MG63 (cell line): Measurements from ENCODE around the gene AP2S1. TPM values are rescaled to one million over a fixed set of nuclear protein-coding genes. Genes with fewer than 3 reads are reported as not detected.
"Not testable (repeated sequence)": the region's sequence is repeated elsewhere in the genome, so short reads cannot be mapped to it uniquely, and the experiment has no call there.

Experiments used
- DNase-seq: peaks from one replicate; pipeline ENCODE4 v3.0.0-alpha.2; 2020
- H3K27me3 ChIP-seq: fragments of 250-450 bp; sonication (Bioruptor Pico); 2 replicates; pipeline ENCODE4 v1.5.1; 2020; ENCODE audit warnings: mild to moderate bottlenecking, moderate library complexity
- H3K36me3 ChIP-seq: fragments of 250-450 bp; sonication (Bioruptor Pico); 2 replicates; pipeline ENCODE4 v1.5.1; 2020; ENCODE audit warnings: mild to moderate bottlenecking, moderate library complexity
- H3K4me3 ChIP-seq: fragments of 250-450 bp; sonication (Bioruptor Pico); 2 replicates; pipeline ENCODE4 v1.5.1; 2020; ENCODE audit warnings: mild to moderate bottlenecking, moderate library complexity
- H3K9me3 ChIP-seq: fragments of 250-450 bp; sonication (Bioruptor Pico); 2 replicates; pipeline ENCODE4 v1.5.1; 2020; ENCODE audit warnings: mild to moderate bottlenecking, moderate library complexity
- total RNA-seq: library from RNA; depleted of rRNA; stranded (reverse); fragments of >200 nt; shearing (Covaris generic); gene quantifications from 2 replicates; pipeline ENCODE4 v1.2.3, GENCODE V29; 2014; ENCODE audit warnings: low replicate concordance

The AP2S1 gene
- total RNA-seq, 1 experiment from 2014 or later: 390 TPM

DNA sequence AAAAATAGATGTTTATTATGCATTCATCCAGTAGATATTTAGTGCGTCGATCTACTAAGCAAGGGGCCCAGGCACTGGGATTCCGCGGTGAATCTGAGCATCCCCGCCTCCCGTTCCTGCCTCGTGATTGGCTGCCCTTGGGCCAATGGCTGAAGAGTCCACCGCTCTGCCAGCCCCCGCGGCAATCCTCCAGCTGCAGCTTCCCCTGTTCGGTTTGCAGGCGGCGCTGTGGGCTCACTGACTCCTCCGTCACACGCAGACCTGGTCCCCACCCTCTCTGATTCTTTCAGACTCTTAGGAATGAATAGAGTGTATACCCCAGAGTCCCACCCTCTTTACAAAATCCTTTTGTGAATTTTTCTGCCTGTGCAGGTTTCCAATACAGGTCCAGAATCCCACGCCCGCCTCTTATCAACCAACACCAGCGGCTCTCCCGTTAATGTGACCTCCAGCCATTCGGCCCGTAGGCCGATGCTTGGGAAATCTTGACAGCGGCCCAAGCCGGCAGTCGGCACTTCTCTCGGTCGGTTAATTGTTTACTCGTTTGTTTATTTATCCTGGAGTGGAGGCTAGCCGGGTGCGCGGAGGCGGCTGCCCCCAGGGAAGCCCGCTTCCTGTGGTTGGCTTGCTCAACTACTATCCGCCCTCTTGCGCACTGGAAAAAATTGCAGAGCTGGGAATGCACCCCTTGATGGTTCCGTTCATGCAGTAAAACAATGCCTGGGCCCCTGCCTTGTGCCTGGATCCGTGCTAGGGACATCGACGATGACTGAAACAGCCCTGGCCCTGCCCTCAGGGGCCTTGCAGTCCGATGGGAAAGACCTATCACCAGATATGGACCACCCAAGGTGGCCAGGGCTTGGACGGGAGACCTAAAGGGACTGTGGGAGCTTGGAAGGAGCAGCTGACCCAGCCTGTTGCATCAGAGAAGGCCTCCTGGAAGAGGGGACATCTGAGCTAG is 5.7 kb upstream of the AP2S1 start:
- Histone ChIP-seq H3K4me3 (peak overlapping the region; percentile 22), H3K36me3 (no peaks in the 10 kb centered on the region), H3K27me3 (no peaks in the 10 kb centered on the region), H3K9me3 (no peaks in the 10 kb centered on the region)
- DNase-seq: peak; percentile 99

DNA sequence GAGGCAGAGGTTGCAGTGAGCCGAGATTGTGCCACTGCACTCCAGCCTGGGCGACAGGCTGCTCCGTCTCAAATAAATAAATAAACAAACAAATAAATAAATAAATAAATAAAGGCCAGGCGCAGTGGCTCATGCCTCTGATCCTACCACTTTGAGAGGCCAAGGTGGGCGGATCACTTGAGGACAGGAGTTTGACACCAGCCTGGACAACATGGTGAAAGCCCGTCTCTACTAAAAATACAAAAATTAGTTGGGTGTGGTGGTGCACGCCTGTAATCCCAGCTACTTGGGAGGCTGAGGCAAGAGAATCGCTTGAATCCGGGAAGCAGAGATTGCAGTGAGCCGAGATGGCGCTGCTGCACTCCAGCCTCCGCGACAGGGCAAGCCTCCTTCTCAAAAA is 4.1 kb upstream of the AP2S1 start:
- not testable (repeated sequence) for H3K4me3 ChIP-seq, DNase-seq, H3K9me3 ChIP-seq, H3K27me3 ChIP-seq, H3K36me3 ChIP-seq

DNA sequence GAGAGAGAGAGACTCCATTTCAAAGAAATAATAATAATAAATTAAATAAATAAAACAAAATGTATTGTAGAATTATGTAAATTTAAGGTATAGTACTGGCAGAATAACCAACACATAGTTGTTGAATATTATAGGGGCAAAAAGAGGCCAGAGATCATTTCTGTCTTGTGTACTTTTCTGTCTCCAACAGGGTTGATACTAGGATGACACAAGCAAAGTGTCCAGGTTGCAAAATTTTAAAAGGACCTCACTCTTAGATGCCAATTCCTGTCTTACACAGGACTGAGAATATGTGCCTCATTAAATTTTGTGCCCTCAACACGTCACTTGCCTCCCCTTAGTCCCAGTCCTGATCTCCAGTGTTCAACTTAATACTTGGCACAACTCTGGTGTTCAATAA is 2.2 kb upstream of the AP2S1 start:
- Histone ChIP-seq H3K36me3 (peaks cover 8% of the 10 kb centered on the region), H3K9me3 (no peaks in the 10 kb centered on the region), H3K4me3 (no peak overlapping the region), H3K27me3 (no peaks in the 10 kb centered on the region)
- DNase-seq: no peak

DNA sequence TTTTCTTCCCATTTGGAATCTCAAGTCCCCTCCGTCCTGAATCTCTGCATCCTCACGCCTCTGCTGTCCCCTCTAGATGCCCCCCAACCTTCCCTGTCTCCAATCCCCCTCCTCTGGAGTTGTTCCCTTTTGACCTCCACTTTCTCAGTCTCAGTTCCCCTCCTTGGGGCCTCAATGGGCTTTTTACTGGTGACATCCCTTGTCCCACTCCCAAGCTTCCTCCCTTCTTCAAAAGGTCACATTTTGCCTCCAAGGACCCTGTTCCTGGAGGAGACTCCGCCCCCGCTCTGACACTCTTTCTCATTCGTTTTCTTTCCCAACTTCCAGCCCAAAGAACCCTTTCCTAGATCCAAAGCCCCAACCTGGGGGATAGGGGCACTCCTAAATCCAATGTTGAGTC is 1.0 kb downstream of the AP2S1 start:
- no peaks in the 10 kb centered on the region for H3K9me3 ChIP-seq
- H3K4me3 ChIP-seq: peak overlapping the region; percentile 93
- DNase-seq: peak; percentile 13
- H3K27me3 ChIP-seq: no peaks in the 10 kb centered on the region
- peaks cover 36% of the 10 kb centered on the region for H3K36me3 ChIP-seq

DNA sequence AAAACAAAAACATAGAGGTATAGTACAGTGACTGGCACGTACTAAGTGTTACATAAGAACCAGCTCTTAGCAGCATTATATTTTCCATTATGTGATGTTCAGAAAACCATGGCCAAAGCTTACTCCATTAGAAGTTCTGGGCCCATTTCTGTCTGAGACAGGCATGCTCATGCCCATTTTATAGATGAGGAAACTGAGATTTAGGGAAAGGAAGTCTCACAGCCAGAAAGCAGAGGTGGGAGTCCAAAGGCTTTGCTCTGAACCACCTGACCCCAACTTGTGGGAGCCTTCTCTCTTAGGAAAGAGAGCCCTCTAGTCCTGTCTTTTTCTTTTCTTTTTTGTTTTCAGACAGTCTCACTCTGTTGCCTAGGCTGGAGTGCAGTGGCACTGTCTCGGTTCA is 2.3 kb downstream of the AP2S1 start:
- Histone ChIP-seq H3K9me3 (no peaks in the 10 kb centered on the region), H3K4me3 (peak overlapping the region; percentile 93; the same call in 1 of the 2 replicates), H3K36me3 (peaks cover 48% of the 10 kb centered on the region), H3K27me3 (no peaks in the 10 kb centered on the region)
- DNase-seq: no peak

DNA sequence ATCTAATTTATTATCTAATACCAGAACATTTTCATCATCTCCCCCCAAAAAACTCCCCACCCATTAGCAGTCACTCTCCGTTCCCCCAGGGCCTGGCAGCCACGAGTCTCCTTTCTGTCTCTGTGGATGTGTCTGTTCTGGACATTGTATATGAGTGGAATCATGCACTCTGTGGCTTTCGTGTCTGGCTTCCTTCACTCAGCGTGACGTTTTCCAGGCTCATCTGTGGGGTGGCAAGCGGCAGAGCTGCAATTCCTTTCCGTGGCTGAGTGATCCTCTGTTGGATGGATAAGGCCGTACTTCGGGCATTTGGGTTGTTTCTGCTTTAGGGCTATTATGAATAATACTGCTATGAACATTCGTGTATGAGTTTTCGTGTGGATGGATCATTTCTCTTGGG is 3.1 kb downstream of the AP2S1 start:
- DNase-seq: no peak
- no peaks in the 10 kb centered on the region for H3K9me3 ChIP-seq
- H3K27me3 ChIP-seq: no peaks in the 10 kb centered on the region
- peaks cover 55% of the 10 kb centered on the region for H3K36me3 ChIP-seq
- H3K4me3 ChIP-seq: no peak overlapping the region

DNA sequence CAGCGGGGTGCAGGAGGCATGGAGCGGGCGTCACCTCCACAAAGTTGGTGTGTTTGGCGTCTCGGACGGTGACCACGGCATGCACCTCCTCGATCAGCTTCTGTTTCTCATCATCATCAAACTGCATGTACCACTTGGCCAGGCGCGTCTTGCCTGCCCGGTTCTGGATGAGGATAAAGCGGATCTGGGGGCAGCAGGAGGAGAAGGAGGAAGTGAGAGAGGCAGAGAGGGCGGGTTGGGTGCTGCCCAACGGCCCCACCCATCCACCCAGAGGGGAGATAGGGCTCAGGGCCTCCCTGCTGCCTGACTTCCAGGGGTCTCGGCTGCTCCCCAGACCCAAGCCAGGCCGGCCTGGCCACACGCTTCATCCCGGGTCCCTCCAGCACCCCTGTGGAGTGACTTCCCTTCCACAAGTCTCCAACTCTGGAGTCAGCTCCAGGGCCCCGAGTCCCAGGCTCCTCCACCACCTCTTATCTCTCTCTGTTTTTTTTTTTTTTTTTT is 4.6 kb downstream of the AP2S1 start:
- Histone ChIP-seq H3K36me3 (peaks cover 70% of the 10 kb centered on the region), H3K9me3 (no peaks in the 10 kb centered on the region), H3K27me3 (no peaks in the 10 kb centered on the region), H3K4me3 (no peak overlapping the region)
- no peak for DNase-seq

DNA sequence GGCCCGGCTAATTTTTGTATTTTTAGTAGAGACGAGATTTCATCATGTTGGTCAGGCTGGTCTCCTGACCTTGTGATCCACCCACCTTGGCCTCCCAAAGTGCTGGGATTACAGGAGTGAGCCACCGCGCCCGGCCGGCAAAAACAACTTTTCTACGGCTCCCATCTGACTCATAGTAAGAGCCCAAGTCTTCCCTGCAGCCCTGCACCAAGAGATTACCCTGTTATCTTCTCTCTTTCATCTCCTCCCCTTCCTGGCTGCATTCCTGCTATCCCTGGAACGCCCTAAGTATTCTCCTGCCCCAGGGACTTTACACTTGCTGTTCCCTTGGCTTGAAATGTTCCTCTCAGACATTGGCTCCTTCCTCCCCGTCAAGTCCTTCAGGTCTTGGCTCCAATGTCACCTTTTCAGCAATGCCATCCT is 6.6 kb downstream of the AP2S1 start:
- DNase-seq: no peak
- no peak overlapping the region for H3K4me3 ChIP-seq
- peaks cover 86% of the 10 kb centered on the region for H3K36me3 ChIP-seq
- no peaks in the 10 kb centered on the region for H3K9me3 ChIP-seq
- no peaks in the 10 kb centered on the region for H3K27me3 ChIP-seq

DNA sequence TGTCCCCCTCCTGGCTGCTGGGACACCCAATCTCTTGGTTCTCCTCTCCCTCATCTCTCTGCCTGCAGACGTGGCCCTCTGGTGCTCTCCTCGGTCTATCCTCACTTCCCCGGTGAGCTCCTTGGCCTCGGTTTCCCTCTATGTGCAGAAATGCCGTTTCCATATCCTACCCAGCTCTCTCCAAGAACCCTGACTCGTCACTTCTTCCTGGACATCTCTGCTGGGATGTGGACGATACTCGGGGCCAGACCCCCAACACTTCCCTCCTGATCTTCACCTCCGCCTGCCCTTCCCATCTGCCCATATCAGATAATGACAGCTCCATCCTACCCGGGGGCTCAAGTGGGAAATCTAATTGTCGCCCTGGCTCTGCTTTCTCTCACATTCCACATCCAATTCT is 7.9 kb downstream of the AP2S1 start:
- no peak for DNase-seq
- H3K36me3 ChIP-seq: peaks cover 86% of the 10 kb centered on the region
- H3K9me3 ChIP-seq: no peaks in the 10 kb centered on the region
- no peak overlapping the region for H3K4me3 ChIP-seq
- H3K27me3 ChIP-seq: no peaks in the 10 kb centered on the region

DNA sequence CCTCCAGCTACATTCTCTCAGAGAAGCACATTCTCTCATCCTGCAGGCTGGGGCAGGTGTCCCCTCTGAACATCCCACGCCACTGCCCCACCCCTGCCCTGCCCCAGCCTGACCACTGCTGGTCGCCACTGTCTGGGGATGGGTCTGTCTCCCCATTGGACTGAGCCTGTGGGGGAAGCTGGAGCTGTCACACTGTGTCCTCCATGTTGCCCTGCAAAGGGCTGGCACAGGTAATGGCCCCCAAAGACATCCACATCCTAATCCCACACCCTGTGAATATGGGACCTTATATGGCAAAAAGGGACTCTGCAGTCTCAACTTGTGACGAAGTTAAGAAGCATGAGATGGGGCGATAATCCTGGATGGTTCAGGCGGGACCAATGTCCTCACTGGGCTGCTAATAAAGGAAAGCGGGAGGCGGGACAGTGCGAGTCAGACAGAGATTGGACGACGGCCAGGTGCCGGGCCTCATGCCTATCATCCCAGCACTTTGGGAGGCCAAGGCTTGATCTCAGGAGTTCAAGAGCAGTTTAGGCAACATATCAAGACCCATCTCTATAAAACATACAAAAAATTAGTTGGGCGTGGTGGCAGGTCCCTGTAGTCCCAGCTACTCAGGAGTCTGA is 9.1 kb downstream of the AP2S1 start:
- H3K27me3 ChIP-seq: no peaks in the 10 kb centered on the region
- DNase-seq: peak; percentile 76
- no peak overlapping the region for H3K4me3 ChIP-seq
- H3K9me3 ChIP-seq: no peaks in the 10 kb centered on the region
- peaks cover 86% of the 10 kb centered on the region for H3K36me3 ChIP-seq

DNA sequence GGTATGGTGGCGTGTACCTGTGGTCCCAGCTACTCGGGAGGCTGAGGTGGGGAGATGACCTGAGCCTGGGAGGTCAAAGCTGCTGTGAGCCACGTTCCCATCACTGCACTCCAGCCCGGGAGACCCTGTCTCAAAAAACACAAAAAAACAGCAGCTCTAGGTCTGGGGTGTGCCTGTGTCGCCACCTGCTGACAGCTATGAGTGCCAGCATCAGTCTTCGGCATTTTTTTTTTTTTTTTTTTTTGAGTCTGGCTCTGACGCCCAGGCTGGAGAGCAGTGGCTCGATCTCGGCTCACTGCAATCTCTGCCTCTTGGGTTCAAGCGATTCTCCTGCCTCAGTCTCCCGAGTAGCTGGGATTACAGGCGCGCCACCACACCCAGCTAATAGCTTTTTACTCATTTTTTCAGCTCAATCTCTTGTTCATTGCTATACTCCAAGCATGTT is 10.1 kb downstream of the AP2S1 start:
- peaks cover 91% of the 10 kb centered on the region for H3K36me3 ChIP-seq
- no peaks in the 10 kb centered on the region for H3K9me3 ChIP-seq
- no peaks in the 10 kb centered on the region; the same call in 1 of the 2 replicates for H3K27me3 ChIP-seq
- H3K4me3 ChIP-seq: no peak overlapping the region
- peak; percentile 37 for DNase-seq

DNA sequence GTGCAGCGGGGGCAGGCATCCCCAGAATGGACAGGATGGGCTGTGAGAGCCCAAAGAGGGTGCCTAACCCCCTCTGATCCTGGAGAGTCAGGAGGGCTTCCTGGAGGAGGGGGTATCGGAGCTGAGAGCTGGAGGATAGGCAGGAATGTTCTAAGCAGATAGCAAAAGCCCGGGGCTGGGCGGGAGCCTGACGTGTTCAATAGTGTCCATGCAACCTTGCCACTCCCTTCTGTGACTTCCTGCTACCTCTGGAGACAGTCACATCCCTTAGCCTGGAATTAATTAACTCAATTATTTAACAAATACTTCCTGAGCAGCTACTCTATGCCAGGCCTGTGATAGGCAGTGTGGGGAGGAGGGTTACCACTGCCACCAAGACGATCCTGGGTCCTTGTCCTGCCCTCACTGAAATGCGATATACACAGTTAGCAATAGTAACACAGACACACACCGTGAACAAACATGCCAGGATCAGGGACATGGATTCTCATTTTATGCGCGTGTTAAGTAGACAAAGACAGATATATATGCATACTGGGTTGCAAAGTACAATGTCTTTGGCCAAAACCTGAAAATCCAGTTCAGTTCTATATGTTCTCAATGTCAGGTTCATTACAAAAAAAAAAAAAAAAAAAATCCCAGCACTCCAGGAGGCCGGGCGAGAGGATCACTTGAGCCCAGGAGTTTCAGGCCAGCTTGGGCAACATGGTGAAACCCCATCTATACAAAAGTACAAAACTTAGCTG is 10.7 kb downstream of the AP2S1 start:
- H3K27me3 ChIP-seq: no peaks in the 10 kb centered on the region; the same call in 1 of the 2 replicates
- peaks cover 88% of the 10 kb centered on the region for H3K36me3 ChIP-seq
- no peaks in the 10 kb centered on the region for H3K9me3 ChIP-seq
- H3K4me3 ChIP-seq: no peak overlapping the region
- DNase-seq: no peak

DNA sequence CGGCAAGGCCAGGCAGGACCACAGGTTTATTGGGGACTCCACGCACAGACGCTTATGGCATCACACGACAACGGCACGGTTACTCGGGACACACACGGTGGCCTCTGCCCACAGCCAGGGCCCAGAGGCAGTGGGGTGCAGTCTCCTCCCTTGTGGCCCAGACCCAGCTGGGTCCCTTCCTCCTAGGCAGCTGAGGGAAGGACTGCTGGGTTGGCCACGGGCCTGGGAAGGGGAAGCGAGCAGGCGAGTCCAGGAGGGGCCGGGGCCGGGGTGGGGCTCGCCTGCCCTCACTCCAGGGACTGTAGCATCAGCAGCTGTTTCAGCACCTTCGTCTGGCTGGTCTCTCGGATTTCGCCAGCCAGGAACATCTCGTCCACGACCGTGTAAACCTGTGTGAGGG is 12.5 kb downstream of the AP2S1 start:
- Histone ChIP-seq H3K4me3 (no peak overlapping the region), H3K27me3 (no peaks in the 10 kb centered on the region; the same call in 1 of the 2 replicates), H3K9me3 (no peaks in the 10 kb centered on the region), H3K36me3 (peaks cover 73% of the 10 kb centered on the region)
- no peak for DNase-seq

DNA sequence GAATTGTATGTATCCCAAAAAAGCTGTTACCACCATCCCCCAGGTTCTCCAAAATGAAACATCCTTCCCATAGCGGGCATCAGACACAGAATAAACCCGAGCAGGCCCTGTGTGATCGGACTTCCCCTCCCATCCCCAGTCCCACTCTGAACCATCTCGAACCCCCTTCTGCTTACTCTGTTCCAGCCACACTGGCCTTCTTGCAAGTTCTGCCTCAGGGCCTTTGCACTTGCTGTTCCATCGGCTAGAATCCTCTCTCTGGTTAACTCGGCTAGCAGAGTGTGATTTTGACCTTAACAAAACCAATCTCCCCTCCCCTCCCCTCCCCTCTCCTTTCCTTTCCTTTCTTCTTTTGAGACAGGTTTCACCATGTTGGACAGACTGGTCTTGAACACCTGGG is 15.7 kb downstream of the AP2S1 start:
- peaks cover 45% of the 10 kb centered on the region for H3K36me3 ChIP-seq

DNA sequence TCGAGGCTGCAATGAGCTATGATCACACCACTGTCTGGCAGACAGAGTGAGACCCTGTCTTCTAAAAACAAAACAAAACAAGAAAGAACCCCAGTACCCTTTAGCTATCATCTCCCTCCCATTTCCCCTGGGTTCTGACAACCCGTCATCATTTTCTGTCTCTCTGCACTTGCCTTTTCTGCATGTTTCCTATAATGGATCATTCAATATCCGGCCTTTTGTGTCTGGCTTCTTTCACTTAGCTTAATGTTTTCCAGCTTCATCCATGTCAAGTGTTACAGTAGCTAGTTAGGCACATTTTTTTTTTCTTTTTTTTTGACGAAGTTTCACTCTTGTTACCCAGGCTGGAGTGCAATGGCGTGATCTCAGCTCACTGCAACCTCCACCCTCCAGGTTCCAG is 16.5 kb downstream of the AP2S1 start:
- H3K4me3 ChIP-seq: no peak overlapping the region
- no peak for DNase-seq
- H3K36me3 ChIP-seq: peaks cover 37% of the 10 kb centered on the region
- H3K27me3 ChIP-seq: no peaks in the 10 kb centered on the region; the same call in 1 of the 2 replicates
- no peaks in the 10 kb centered on the region for H3K9me3 ChIP-seq

More for the DNA sequence above, 15.7 kb downstream of the AP2S1 start:
- H3K4me3 ChIP-seq: no peak overlapping the region
- no peak for DNase-seq
- no peaks in the 10 kb centered on the region; the same call in 1 of the 2 replicates for H3K27me3 ChIP-seq
- no peaks in the 10 kb centered on the region for H3K9me3 ChIP-seq

DNA sequence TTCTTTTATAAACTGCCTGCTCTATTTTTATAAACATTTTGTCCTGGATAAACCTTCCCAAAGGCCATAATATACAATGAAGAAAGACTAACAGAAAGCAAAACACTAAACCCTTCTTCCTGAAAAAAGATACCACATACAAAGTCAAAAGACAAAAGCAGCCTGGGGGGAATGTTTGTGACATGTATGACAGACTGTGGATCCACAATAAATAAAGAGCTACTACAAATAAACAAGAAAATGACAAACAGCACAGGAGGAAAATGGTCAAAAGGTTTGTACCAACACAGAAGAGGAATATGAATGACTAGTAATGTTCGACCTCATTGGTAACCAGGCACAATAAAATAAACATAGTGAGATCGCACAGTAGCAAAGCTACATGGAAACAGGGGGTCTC is 19.8 kb downstream of the AP2S1 start:
- Histone ChIP-seq H3K27me3 (no peaks in the 10 kb centered on the region; the same call in 1 of the 2 replicates), H3K9me3 (no peaks in the 10 kb centered on the region), H3K4me3 (no peak overlapping the region), H3K36me3 (peaks cover 9% of the 10 kb centered on the region)
- DNase-seq: no peak

DNA sequence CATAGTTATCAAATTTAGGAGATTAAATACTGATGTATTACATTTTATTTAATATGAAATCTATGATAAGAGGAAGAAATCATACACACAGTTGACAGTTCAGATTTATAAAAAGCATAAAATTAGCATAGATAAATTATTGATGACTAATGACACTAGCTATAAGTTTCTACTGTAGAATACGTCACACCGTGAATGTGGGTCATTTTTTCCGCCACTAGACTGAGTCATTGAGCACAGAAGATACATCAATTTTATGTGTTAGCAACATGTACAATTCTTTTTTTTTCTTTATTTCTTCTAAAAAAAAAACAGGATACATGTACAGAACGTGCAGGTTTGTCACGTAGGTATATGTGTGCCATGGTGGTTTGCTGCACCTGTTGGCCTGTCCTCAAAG is 22.2 kb downstream of the AP2S1 start:
- Histone ChIP-seq H3K9me3 (no peaks in the 10 kb centered on the region), H3K27me3 (no peaks in the 10 kb centered on the region), H3K36me3 (no peaks in the 10 kb centered on the region), H3K4me3 (no peak overlapping the region)
- no peak for DNase-seq
